CD4-positive, alpha-beta memory T cell (primary cell): Measurements from ENCODE around the gene BAHCC1. TPM values are rescaled to one million over a fixed set of nuclear protein-coding genes. Genes with fewer than 3 reads are reported as not detected.

ENCODE experiments used
- CTCF ChIA-PET: fragments of 350-600 bp; sonication (Branson Sonifier 250); formaldehyde crosslinking; loops from one replicate; lab custom pipeline; 2021; ENCODE audit warnings: inconsistent platforms; ENCODE audit not compliant: partially characterized antibody; lab: Charles Lee
- POLR2A ChIA-PET: fragments of 350-600 bp; sonication (Branson Sonifier 250); formaldehyde crosslinking; loops from one replicate; lab custom pipeline; 2021; ENCODE audit not compliant: partially characterized antibody; lab: Charles Lee
- DNase-seq, 5 donors: peaks; one replicate each; pipeline versions ENCODE4 v3.0.0 to v3.0.0-alpha.2; 2020 to 2022; ENCODE audit warnings: mixed read lengths in 1 of 5
- H3K27ac ChIP-seq: one replicate; pipeline ENCODE4 v1.7.0; 2013; ENCODE audit warnings: low read depth, low read length
- H3K27me3 ChIP-seq: 2 replicates; pipeline ENCODE4 v1.7.0; 2013; ENCODE audit warnings: mild to moderate bottlenecking, low read length, moderate library complexity; ENCODE audit not compliant: insufficient read depth
- H3K36me3 ChIP-seq: 2 replicates; pipeline ENCODE4 v1.7.0; 2013; ENCODE audit warnings: mild to moderate bottlenecking, low read length, moderate library complexity; ENCODE audit not compliant: insufficient read depth
- H3K4me1 ChIP-seq: 2 replicates; pipeline ENCODE4 v1.7.0; 2013; ENCODE audit warnings: mild to moderate bottlenecking, low read length, moderate library complexity; ENCODE audit not compliant: insufficient read depth
- H3K4me3 ChIP-seq, 2 donors: one replicate each; pipeline ENCODE4 v1.7.0; 2013; ENCODE audit warnings: low read length in 2 of 2, mild to moderate bottlenecking in 1 of 2
- H3K9me3 ChIP-seq, 2 donors: one replicate each; pipeline ENCODE4 v1.7.0; 2013; ENCODE audit warnings: low read length in 2 of 2, control low read depth in 1 of 2; ENCODE audit not compliant: control insufficient read depth in 1 of 2
- H3K27ac Mint-ChIP-seq, 7 donors: one replicate each; pipeline ENCODE4 v1.8.0; 2020 to 2021; ENCODE audit warnings: mixed read lengths in 7 of 7, mild to moderate bottlenecking in 6 of 7, inconsistent platforms in 3 of 7, moderate library complexity in 3 of 7
- H3K27me3 Mint-ChIP-seq, 2 donors: one replicate each; pipeline ENCODE4 v1.8.0; 2020 to 2021; ENCODE audit warnings: mixed read lengths in 2 of 2
- H3K36me3 Mint-ChIP-seq, 2 donors: one replicate each; pipeline ENCODE4 v1.8.0; 2020 to 2021; ENCODE audit warnings: mixed read lengths in 2 of 2, inconsistent platforms in 1 of 2, mild to moderate bottlenecking in 1 of 2
- H3K4me1 Mint-ChIP-seq, 4 donors: one replicate each; pipeline ENCODE4 v1.8.0; 2020 to 2021; ENCODE audit warnings: mixed read lengths in 4 of 4, mild to moderate bottlenecking in 1 of 4
- H3K4me3 Mint-ChIP-seq, 8 donors: one replicate each; pipeline ENCODE4 v1.8.0; 2020 to 2021; ENCODE audit warnings: mixed read lengths in 8 of 8, mild to moderate bottlenecking in 7 of 8, moderate library complexity in 6 of 8, inconsistent platforms in 3 of 8
- H3K9me3 Mint-ChIP-seq, 8 donors: one replicate each; pipeline ENCODE4 v1.8.0; 2020 to 2021; ENCODE audit warnings: mixed read lengths in 8 of 8, mild to moderate bottlenecking in 5 of 8, inconsistent platforms in 3 of 8, moderate library complexity in 1 of 8
- intact Hi-C: fragments of 100-400 bp; cut with micrococcal nuclease; formaldehyde crosslinking; loops from one replicate; pipeline ENCODE4 v1.15.1; 2023
- polyA plus RNA-seq, 2 donors: library from polyadenylated mRNA; unstranded; fragments of 300-500 nt; fragmentation: Illumina TruSeq; gene quantifications; one replicate each; pipeline ENCODE4 v1.2.3, GENCODE V29; 2021
- total RNA-seq, 2 experiments: library from RNA; stranded (reverse); gene quantifications; one replicate each; pipeline ENCODE4 v1.2.3, GENCODE V29; 2021

Gene BAHCC1
- total and polyA plus RNA-seq, 4 experiments from 2014 or later: not detected

- CTCF ChIA-PET: no interaction called here
- Mint-ChIP-seq H3K4me1 (peaks cover 0 to 5% (median 2%) of the 10 kb centered on the region in 4 donors), H3K4me3 (no peak overlapping the region), H3K36me3 (no peaks in the 10 kb centered on the region), H3K27me3 (peaks cover 2 to 3% of the 10 kb centered on the region in 2 donors), H3K9me3 (no peaks in the 10 kb centered on the region), H3K27ac (no peak overlapping the region)
- H3K9me3 ChIP-seq: no peaks in the 10 kb centered on the region
- H3K36me3 ChIP-seq: no peaks in the 10 kb centered on the region
- H3K27ac ChIP-seq: no peak overlapping the region
- DNase-seq: peak in 1 of 5 donors; percentile 7
- H3K4me3 ChIP-seq: no peak overlapping the region
- POLR2A ChIA-PET: interaction anchor here (1.6 kb wide), 1 partner anchor 20 kb away, joined by 4 read pairs; the partner anchor contains the start of gene ACTG1
- intact Hi-C loops: no loop called here
- peaks cover 11% of the 10 kb centered on the region for H3K4me1 ChIP-seq
- H3K27me3 ChIP-seq: no peaks in the 10 kb centered on the region
Measured at GRCh38 chr17:81491761-81492160, 96.5 kb downstream of the BAHCC1 start.

GRCh38 chr17:81492202-81492601, 96.9 kb downstream of the BAHCC1 start:
- H3K4me3 Mint-ChIP-seq: no peak overlapping the region
- H3K9me3 Mint-ChIP-seq: no peaks in the 10 kb centered on the region
- H3K27ac Mint-ChIP-seq: no peak overlapping the region
- ChIA-PET POLR2A (interaction anchor here (1.6 kb wide), 1 partner anchor 20 kb away, joined by 4 read pairs; the partner anchor contains the start of gene ACTG1), CTCF (no interaction called here)
- H3K36me3 Mint-ChIP-seq: no peaks in the 10 kb centered on the region
- no peaks in the 10 kb centered on the region for H3K36me3 ChIP-seq
- no peaks in the 10 kb centered on the region for H3K27me3 ChIP-seq
- H3K4me3 ChIP-seq: no peak overlapping the region
- peak in 1 of 5 donors; percentile 4 for DNase-seq
- peaks cover 10% of the 10 kb centered on the region for H3K4me1 ChIP-seq
- H3K4me1 Mint-ChIP-seq: peaks cover 0 to 5% (median 2%) of the 10 kb centered on the region in 4 donors
- intact Hi-C loops: no loop called here
- peaks cover 2 to 3% of the 10 kb centered on the region in 2 donors for H3K27me3 Mint-ChIP-seq
- no peak overlapping the region for H3K27ac ChIP-seq
- H3K9me3 ChIP-seq: no peaks in the 10 kb centered on the region

DNA sequence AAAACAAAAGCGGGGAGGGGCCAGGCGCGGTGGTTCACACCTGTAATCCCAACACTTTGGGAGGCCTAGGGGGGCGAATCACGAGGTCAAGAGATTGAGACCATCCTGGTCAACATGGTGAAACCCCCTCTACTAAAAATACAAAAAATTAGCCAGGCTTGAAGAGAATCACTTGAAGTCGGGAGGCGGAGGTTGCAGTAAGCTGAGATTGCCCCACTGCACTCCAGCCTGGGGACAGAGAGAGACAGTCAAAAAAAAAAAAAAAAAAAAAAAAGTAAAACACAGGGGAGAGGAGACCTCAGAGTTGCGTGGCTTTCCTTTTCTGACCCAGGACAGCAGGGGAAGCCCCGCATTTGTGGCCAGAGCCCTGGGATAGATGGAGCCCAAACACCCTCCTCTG, 97.4 kb downstream of the BAHCC1 start:
- Mint-ChIP-seq H3K4me3 (no peak overlapping the region), H3K36me3 (no peaks in the 10 kb centered on the region), H3K27ac (no peak overlapping the region), H3K4me1 (peaks cover 0 to 5% (median 2%) of the 10 kb centered on the region in 4 donors), H3K27me3 (peaks cover 2 to 3% of the 10 kb centered on the region in 2 donors), H3K9me3 (no peaks in the 10 kb centered on the region)
- ChIA-PET CTCF (interaction anchor here (0.8 kb wide), 1 partner anchor 14 kb away, joined by 3 read pairs; no protein-coding TSS in a partner anchor), POLR2A (interaction anchor here (1.6 kb wide), 1 partner anchor 19 kb away, joined by 4 read pairs; the partner anchor contains the start of gene ACTG1)
- Histone ChIP-seq H3K4me1 (peaks cover 5% of the 10 kb centered on the region), H3K36me3 (no peaks in the 10 kb centered on the region), H3K27me3 (no peaks in the 10 kb centered on the region), H3K27ac (no peak overlapping the region), H3K4me3 (no peak overlapping the region), H3K9me3 (no peaks in the 10 kb centered on the region)
- no peak for DNase-seq
- intact Hi-C loops: no loop called here

- Mint-ChIP-seq H3K27ac (no peak overlapping the region), H3K4me3 (no peak overlapping the region), H3K9me3 (no peaks in the 10 kb centered on the region), H3K36me3 (no peaks in the 10 kb centered on the region), H3K27me3 (peaks cover 2 to 6% of the 10 kb centered on the region in 2 donors), H3K4me1 (peaks cover 0 to 5% (median 2%) of the 10 kb centered on the region in 4 donors)
- Histone ChIP-seq H3K4me1 (peaks cover 4% of the 10 kb centered on the region), H3K27ac (no peak overlapping the region), H3K4me3 (no peak overlapping the region), H3K36me3 (no peaks in the 10 kb centered on the region), H3K27me3 (no peaks in the 10 kb centered on the region), H3K9me3 (no peaks in the 10 kb centered on the region)
- peak in 1 of 5 donors; percentile 7 for DNase-seq
- CTCF ChIA-PET: interaction anchor here (0.8 kb wide), 1 partner anchor 14 kb away, joined by 3 read pairs; no protein-coding TSS in a partner anchor
- intact Hi-C loops: no loop called here
- POLR2A ChIA-PET: interaction anchor here (0.6 kb wide), 1 partner anchor 20 kb away, joined by 3 read pairs; no protein-coding TSS in a partner anchor
Measured at GRCh38 chr17:81493198-81494038, 98.2 kb downstream of the BAHCC1 start.

DNA sequence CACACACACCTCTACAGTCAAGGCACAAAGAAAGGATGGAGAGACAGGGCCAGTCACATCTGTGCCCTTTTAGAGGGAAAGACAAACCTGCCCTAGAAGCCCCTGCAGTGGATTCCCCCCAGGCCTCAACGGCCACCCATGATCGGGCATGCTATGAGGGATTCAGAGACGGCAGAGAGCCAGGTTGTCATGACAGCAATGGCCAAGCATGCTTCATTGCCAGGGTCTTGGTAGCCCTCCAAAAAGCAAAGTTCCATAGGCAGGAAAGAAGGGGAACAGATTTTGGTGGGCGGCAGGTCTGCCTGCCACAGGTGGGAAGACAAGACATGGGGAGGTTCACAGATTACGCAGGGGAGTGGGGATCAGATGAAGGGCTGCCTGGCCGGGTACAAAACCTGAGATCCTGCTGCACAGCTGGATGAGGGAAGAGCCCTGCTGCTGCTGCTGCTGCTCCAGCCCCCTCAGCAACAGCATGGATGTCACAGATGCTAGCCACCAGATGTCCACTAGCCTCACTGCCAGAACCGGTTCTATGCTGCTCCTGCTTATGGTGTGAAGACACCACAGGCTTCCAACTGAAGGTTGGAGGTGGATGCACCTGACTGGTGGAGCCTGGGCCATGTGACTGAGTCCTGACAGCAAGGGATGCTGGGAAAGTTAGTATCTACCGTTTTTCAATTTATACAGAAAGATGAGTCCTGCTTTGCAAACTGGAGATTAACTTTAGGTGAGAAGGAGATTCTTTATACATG, 99.5 kb downstream of the BAHCC1 start:
- H3K4me1 Mint-ChIP-seq: peaks cover 0 to 2% (median 1%) of the 10 kb centered on the region in 4 donors
- H3K4me3 ChIP-seq: no peak overlapping the region
- intact Hi-C loops: no loop called here
- ChIA-PET POLR2A (no interaction called here), CTCF (no interaction called here)
- H3K36me3 Mint-ChIP-seq: no peaks in the 10 kb centered on the region
- H3K9me3 ChIP-seq: no peaks in the 10 kb centered on the region
- H3K36me3 ChIP-seq: no peaks in the 10 kb centered on the region
- peak in 1 of 5 donors; percentile 20 for DNase-seq
- H3K27me3 ChIP-seq: no peaks in the 10 kb centered on the region
- H3K9me3 Mint-ChIP-seq: no peaks in the 10 kb centered on the region
- no peak overlapping the region for H3K27ac ChIP-seq
- no peak overlapping the region for H3K4me3 Mint-ChIP-seq
- H3K27ac Mint-ChIP-seq: no peak overlapping the region
- H3K27me3 Mint-ChIP-seq: peaks cover 2 to 6% of the 10 kb centered on the region in 2 donors
- no peaks in the 10 kb centered on the region for H3K4me1 ChIP-seq

- no peak overlapping the region for H3K4me3 Mint-ChIP-seq
Measured at GRCh38 chr17:81498953-81499600, 103.8 kb downstream of the BAHCC1 start.

More at GRCh38 chr17:81498953-81499600, 103.8 kb downstream of the BAHCC1 start:
- DNase-seq: no peak
- Histone ChIP-seq H3K9me3 (no peaks in the 10 kb centered on the region), H3K36me3 (no peaks in the 10 kb centered on the region), H3K27me3 (no peaks in the 10 kb centered on the region), H3K27ac (no peak overlapping the region), H3K4me1 (no peaks in the 10 kb centered on the region), H3K4me3 (no peak overlapping the region)
- ChIA-PET CTCF (no interaction called here), POLR2A (interaction anchor here (1.5 to 2.0 kb wide), 2 partner anchors 10 to 14 kb away, joined by 5 to 8 read pairs; partner anchors contain the start of gene ACTG1)
- Mint-ChIP-seq H3K36me3 (no peaks in the 10 kb centered on the region), H3K27ac (no peak overlapping the region), H3K4me1 (peaks cover 0 to 3% (median under 1%) of the 10 kb centered on the region in 4 donors), H3K27me3 (peaks cover 0 to 6% of the 10 kb centered on the region in 2 donors), H3K9me3 (no peaks in the 10 kb centered on the region)
- intact Hi-C loops: no loop called here
